Naive thymus-derived CD4-positive, alpha-beta T cell (primary cell): ENCODE measurements around the gene ZRSR2. TPM values are rescaled to one million over a fixed set of nuclear protein-coding genes. Genes with fewer than 3 reads are reported as not detected.

Experiments
- ATAC-seq: fragments of 150-1000 bp; cut with Tn5 transposase; 2 replicates; pipeline ENCODE4 v1.10.0; 2021; ENCODE audit warnings: mild to moderate bottlenecking, moderate library complexity
- CTCF ChIA-PET: fragments of 350-600 bp; sonication (Branson Sonifier 250); formaldehyde crosslinking; loops from one replicate; lab custom pipeline; 2021; ENCODE audit warnings: antibody characterized with exemption; lab: Charles Lee
- POLR2A ChIA-PET: fragments of 350-600 bp; sonication (Branson Sonifier 250); formaldehyde crosslinking; loops from one replicate; lab custom pipeline; 2021; ENCODE audit warnings: antibody characterized with exemption, inconsistent platforms; lab: Charles Lee
- DNase-seq, 9 donors: peaks; one replicate each; pipeline versions ENCODE4 v3.0.0 to v3.0.0-alpha.2; 2020 to 2022; ENCODE audit warnings: mixed read lengths in 1 of 9
- H3K27ac ChIP-seq: one replicate; pipeline ENCODE4 v1.7.0; 2013; ENCODE audit warnings: mild to moderate bottlenecking, low read depth, low read length, moderate library complexity
- H3K27me3 ChIP-seq, 2 donors: one replicate each; pipeline ENCODE4 v1.7.0; 2013; ENCODE audit warnings: low read length in 2 of 2, mild to moderate bottlenecking in 2 of 2, moderate library complexity in 2 of 2; ENCODE audit not compliant: control insufficient read depth in 2 of 2, insufficient read depth in 2 of 2
- H3K36me3 ChIP-seq, 3 experiments: 1 replicate in 2 of 3; 2 replicates in 1 of 3; pipeline ENCODE4 v1.7.0; 2013; ENCODE audit warnings: low read length in 3 of 3, mild to moderate bottlenecking in 3 of 3, moderate library complexity in 1 of 3; ENCODE audit not compliant: insufficient read depth in 3 of 3, control insufficient read depth in 2 of 3
- H3K4me1 ChIP-seq, 2 donors: one replicate each; pipeline ENCODE4 v1.7.0; 2013; ENCODE audit warnings: low read length in 2 of 2, mild to moderate bottlenecking in 2 of 2, moderate library complexity in 1 of 2; ENCODE audit not compliant: control insufficient read depth in 2 of 2, insufficient read depth in 2 of 2
- H3K4me3 ChIP-seq: 2 replicates; pipeline ENCODE4 v1.7.0; 2013; ENCODE audit warnings: mild to moderate bottlenecking, low read length
- H3K9me3 ChIP-seq, 3 experiments: 1 replicate in 2 of 3; 2 replicates in 1 of 3; pipeline ENCODE4 v1.7.0; 2013; ENCODE audit warnings: low read length in 3 of 3; ENCODE audit not compliant: control insufficient read depth in 2 of 3
- H3K27ac Mint-ChIP-seq, 9 donors: one replicate each; pipeline ENCODE4 v1.8.0; 2020 to 2022; ENCODE audit warnings: mixed read lengths in 9 of 9, mild to moderate bottlenecking in 8 of 9, moderate library complexity in 5 of 9, inconsistent platforms in 2 of 9
- H3K27me3 Mint-ChIP-seq, 5 donors: one replicate each; pipeline ENCODE4 v1.8.0; 2021 to 2022; ENCODE audit warnings: mixed read lengths in 5 of 5, mild to moderate bottlenecking in 1 of 5
- H3K36me3 Mint-ChIP-seq, 5 donors: one replicate each; pipeline ENCODE4 v1.8.0; 2020 to 2022; ENCODE audit warnings: mixed read lengths in 5 of 5, mild to moderate bottlenecking in 3 of 5, inconsistent platforms in 1 of 5
- H3K4me1 Mint-ChIP-seq, 7 donors: one replicate each; pipeline ENCODE4 v1.8.0; 2020 to 2022; ENCODE audit warnings: mixed read lengths in 7 of 7, mild to moderate bottlenecking in 3 of 7, inconsistent platforms in 1 of 7
- H3K4me3 Mint-ChIP-seq, 10 donors: one replicate each; pipeline ENCODE4 v1.8.0; 2020 to 2022; ENCODE audit warnings: mild to moderate bottlenecking in 10 of 10, mixed read lengths in 10 of 10, moderate library complexity in 6 of 10, inconsistent platforms in 2 of 10
- H3K9me3 Mint-ChIP-seq, 11 donors: one replicate each; pipeline ENCODE4 v1.8.0; 2020 to 2022; ENCODE audit warnings: mixed read lengths in 11 of 11, mild to moderate bottlenecking in 4 of 11, inconsistent platforms in 1 of 11, moderate library complexity in 1 of 11
- intact Hi-C, 2 donors: fragments of 100-400 bp; cut with micrococcal nuclease; formaldehyde crosslinking; loops; one replicate each; pipeline ENCODE4 v1.15.1; 2023
- polyA plus RNA-seq, 2 donors: library from polyadenylated mRNA; unstranded; fragments of 300-500 nt; fragmentation: Illumina TruSeq; gene quantifications; one replicate each; pipeline ENCODE4 v1.2.3, GENCODE V29; 2021
- total RNA-seq, 6 experiments: library from RNA in 5 of 6; stranded (reverse) in 5 of 6; gene quantifications; 1 replicate in 5 of 6; 2 replicates in 1 of 6; pipeline ENCODE4 v1.2.3 and lab custom pipeline; 2021 to 2026

Gene ZRSR2
- total and polyA plus RNA-seq, 7 experiments from 2014 or later, result 20.8 to 46.0 (median 25.4) TPM

GRCh38 chrX:15785176-15785750, 5.0 kb upstream of the ZRSR2 start:
- DNase-seq, result no peak
- Histone ChIP-seq H3K4me3 (no peak overlapping the region), H3K36me3 (peaks cover 0 to 33% (median 0%) of the 10 kb centered on the region in 3 experiments), H3K27me3 (no peaks in the 10 kb centered on the region), H3K9me3 (no peaks in the 10 kb centered on the region), H3K27ac (no peak overlapping the region), H3K4me1 (peaks cover 0 to 4% of the 10 kb centered on the region in 2 donors)
- peaks cover 0 to 10% (median 3%) of the 10 kb centered on the region in 7 donors for H3K4me1 Mint-ChIP-seq
- H3K4me3 Mint-ChIP-seq, result no peak overlapping the region
- ChIA-PET CTCF (no interaction called here), POLR2A (no interaction called here)
- H3K36me3 Mint-ChIP-seq, result peaks cover 7 to 24% (median 13%) of the 10 kb centered on the region in 5 donors
- intact Hi-C loops, result no loop called here
- no peaks in the 10 kb centered on the region for H3K9me3 Mint-ChIP-seq
- H3K27ac Mint-ChIP-seq, result no peak overlapping the region
- no peaks in the 10 kb centered on the region for H3K27me3 Mint-ChIP-seq
- no peak for ATAC-seq

- Mint-ChIP-seq H3K9me3 (no peaks in the 10 kb centered on the region), H3K27ac (peak overlapping the region in 2 of 9 donors; percentile 23 to 71), H3K4me3 (no peak overlapping the region), H3K4me1 (peaks cover 0 to 10% (median 3%) of the 10 kb centered on the region in 7 donors), H3K27me3 (no peaks in the 10 kb centered on the region), H3K36me3 (peaks cover 7 to 20% (median 13%) of the 10 kb centered on the region in 5 donors)
- no peak for ATAC-seq
- Histone ChIP-seq H3K4me1 (peaks cover 3 to 6% of the 10 kb centered on the region in 2 donors), H3K4me3 (no peak overlapping the region), H3K27ac (no peak overlapping the region), H3K9me3 (no peaks in the 10 kb centered on the region), H3K27me3 (no peaks in the 10 kb centered on the region), H3K36me3 (peaks cover 0 to 21% (median 0%) of the 10 kb centered on the region in 3 experiments)
- intact Hi-C loops, result no loop called here
- ChIA-PET CTCF (no interaction called here), POLR2A (no interaction called here)
- no peak for DNase-seq
Measured at GRCh38 chrX:15786915-15787314, 3.4 kb upstream of the ZRSR2 start.

- no peaks in the 10 kb centered on the region for H3K9me3 ChIP-seq
- H3K27me3 ChIP-seq, result no peaks in the 10 kb centered on the region
- H3K9me3 Mint-ChIP-seq, result peaks cover 0 to 2% (median 0%) of the 10 kb centered on the region in 11 donors
- no peak overlapping the region for H3K4me3 Mint-ChIP-seq
- no peak overlapping the region for H3K27ac Mint-ChIP-seq
- peak overlapping the region; percentile 92 for H3K4me3 ChIP-seq
- peaks cover 10 to 12% of the 10 kb centered on the region in 2 donors for H3K4me1 ChIP-seq
- H3K27me3 Mint-ChIP-seq, result no peaks in the 10 kb centered on the region
- POLR2A ChIA-PET, result interaction anchor here (0.5 to 3.6 kb wide), 10 partner anchors 9 to 828 kb away, joined by 3 to 30 read pairs (median 4); partner anchors contain the start of genes AP1S2 and CA5B
- intact Hi-C loops, result loop anchor here (1.0 to 10.0 kb wide), 16 partner anchors 25 to 995 kb away; partner anchors contain the start of genes AP1S2 (in 2 of the 2), CA5B (in 2 of the 2), PIGA (in 2 of the 2) and SYAP1 (in 2 of the 2)
- H3K36me3 Mint-ChIP-seq, result peaks cover 0 to 28% (median 6%) of the 10 kb centered on the region in 5 donors
- ATAC-seq (no peak), DNase-seq (no peak)
- peak overlapping the region; percentile 93 for H3K27ac ChIP-seq
- H3K4me1 Mint-ChIP-seq, result peaks cover 2 to 42% (median 28%) of the 10 kb centered on the region in 7 donors
- CTCF ChIA-PET, result no interaction called here
- peaks cover 0 to 16% (median 0%) of the 10 kb centered on the region in 3 experiments for H3K36me3 ChIP-seq
Measured at GRCh38 chrX:15790769-15791290, 546 bp downstream of the ZRSR2 start.

GRCh38 chrX:15797707-15798106, 7.4 kb downstream of the ZRSR2 start:
- CTCF ChIA-PET, result no interaction called here

GRCh38 chrX:15804563-15804962, 14.3 kb downstream of the ZRSR2 start:
- POLR2A ChIA-PET, result no interaction called here

More at GRCh38 chrX:15797707-15798106, 7.4 kb downstream of the ZRSR2 start:
- Histone ChIP-seq H3K36me3 (peaks cover 0 to 26% (median 0%) of the 10 kb centered on the region in 3 experiments), H3K27ac (no peak overlapping the region), H3K9me3 (no peaks in the 10 kb centered on the region), H3K4me3 (no peak overlapping the region), H3K27me3 (no peaks in the 10 kb centered on the region), H3K4me1 (peaks cover 2 to 9% of the 10 kb centered on the region in 2 donors)
- Mint-ChIP-seq H3K36me3 (peaks cover 0 to 50% (median 11%) of the 10 kb centered on the region in 5 donors), H3K9me3 (peaks cover 0 to 4% (median 0%) of the 10 kb centered on the region in 11 donors), H3K27ac (no peak overlapping the region), H3K27me3 (no peaks in the 10 kb centered on the region), H3K4me1 (peaks cover 10 to 63% (median 46%) of the 10 kb centered on the region in 7 donors), H3K4me3 (peak overlapping the region in 1 of 10 donors; percentile 1)
- intact Hi-C loops, result loop anchor here (10.0 kb wide), 3 partner anchors 303 to 917 kb away; partner anchors contain the start of genes CTPS2 (in 1 of the 2), PIR (in 1 of the 2) and SYAP1 (in 1 of the 2)
- POLR2A ChIA-PET, result interaction anchor here (0.7 kb wide), 1 partner anchor 47 kb away, joined by 3 read pairs; no protein-coding TSS in a partner anchor
- DNase-seq (no peak), ATAC-seq (no peak)

GRCh38 chrX:15808254-15808653, 18.0 kb downstream of the ZRSR2 start:
- no peaks in the 10 kb centered on the region for H3K9me3 ChIP-seq
- no peaks in the 10 kb centered on the region for H3K27me3 ChIP-seq
- ChIA-PET CTCF (no interaction called here), POLR2A (no interaction called here)
- H3K36me3 Mint-ChIP-seq, result peaks cover 4 to 66% (median 7%) of the 10 kb centered on the region in 5 donors
- DNase-seq (no peak), ATAC-seq (no peak)
- no peak overlapping the region for H3K4me3 ChIP-seq
- peaks cover 0 to 76% (median 0%) of the 10 kb centered on the region in 3 experiments for H3K36me3 ChIP-seq
- peaks cover 0 to 7% (median 4%) of the 10 kb centered on the region in 7 donors for H3K4me1 Mint-ChIP-seq
- no peak overlapping the region for H3K4me3 Mint-ChIP-seq
- no peak overlapping the region for H3K27ac ChIP-seq
- H3K9me3 Mint-ChIP-seq, result no peaks in the 10 kb centered on the region
- H3K4me1 ChIP-seq, result no peaks in the 10 kb centered on the region
- intact Hi-C loops, result no loop called here
- H3K27me3 Mint-ChIP-seq, result no peaks in the 10 kb centered on the region
- H3K27ac Mint-ChIP-seq, result no peak overlapping the region

More at GRCh38 chrX:15804563-15804962, 14.3 kb downstream of the ZRSR2 start:
- H3K27me3 Mint-ChIP-seq, result no peaks in the 10 kb centered on the region
- Histone ChIP-seq H3K27ac (no peak overlapping the region), H3K27me3 (no peaks in the 10 kb centered on the region), H3K4me1 (no peaks in the 10 kb centered on the region), H3K4me3 (no peak overlapping the region), H3K9me3 (no peaks in the 10 kb centered on the region), H3K36me3 (peaks cover 0 to 55% (median 0%) of the 10 kb centered on the region in 3 experiments)
- no peak for DNase-seq
- H3K4me3 Mint-ChIP-seq, result no peak overlapping the region
- peaks cover 0 to 8% (median 0%) of the 10 kb centered on the region in 7 donors for H3K4me1 Mint-ChIP-seq
- CTCF ChIA-PET, result no interaction called here
- intact Hi-C loops, result no loop called here
- H3K9me3 Mint-ChIP-seq, result no peaks in the 10 kb centered on the region
- peaks cover 2 to 44% (median 7%) of the 10 kb centered on the region in 5 donors for H3K36me3 Mint-ChIP-seq
- peak; percentile 27 for ATAC-seq
- peak overlapping the region in 2 of 9 donors; percentile 5 to 54 for H3K27ac Mint-ChIP-seq
